HepG2 (cell line): ENCODE measurements around the gene SURF2. TPM values are rescaled to one million over a fixed set of nuclear protein-coding genes. Genes with fewer than 3 reads are reported as not detected.

Source experiments
- CBX2 ChIP-seq, 2 experiments: fragments of 200-600 bp in 1 of 2; sonication (generic); formaldehyde crosslinking in 1 of 2; IDR thresholded peaks; 2 replicates each; pipeline versions ENCODE4 v1.7.0 to v1.8.1; 2018 to 2022; ENCODE audit warnings: low read depth in 2 of 2, low read length in 1 of 2, mild to moderate bottlenecking in 1 of 2, missing genetic modification reagents in 1 of 2
- CCAR2 ChIP-seq: fragments of 200-400 bp; formaldehyde crosslinking; optimal IDR thresholded peaks from 2 replicates; pipeline ENCODE3; 2018; ENCODE audit warnings: low read depth, mild to moderate bottlenecking, low read length, moderate library complexity
- DR1 ChIP-seq: sonication (generic); formaldehyde crosslinking; IDR thresholded peaks from 2 replicates; pipeline ENCODE4 v1.8.0; 2021; ENCODE audit warnings: mild to moderate bottlenecking, missing genetic modification reagents, inconsistent platforms
- ELF4 ChIP-seq: sonication (generic); formaldehyde crosslinking; IDR thresholded peaks from 2 replicates; pipeline ENCODE4 v1.5.0; 2020; ENCODE audit warnings: missing genetic modification reagents, mild to moderate bottlenecking, moderate library complexity, borderline replicate concordance
- HOXA9 ChIP-seq: sonication (generic); formaldehyde crosslinking; IDR thresholded peaks from 2 replicates; pipeline ENCODE4 v1.8.1; 2022; ENCODE audit warnings: missing genetic modification reagents, mild to moderate bottlenecking, moderate library complexity, borderline replicate concordance
- MXD4 ChIP-seq: IDR thresholded peaks from 2 replicates; pipeline ENCODE4 v1.6.1; 2016; ENCODE audit warnings: mild to moderate bottlenecking, missing biosample characterization, missing genetic modification reagents
- RBFOX2 ChIP-seq: fragments of 200-400 bp; formaldehyde crosslinking; IDR thresholded peaks from 2 replicates; pipeline ENCODE4 v1.6.1; 2017; ENCODE audit warnings: low read depth, mild to moderate bottlenecking, low read length
- SAP130 ChIP-seq: IDR thresholded peaks from 2 replicates; pipeline ENCODE4 v1.6.1; 2016; ENCODE audit warnings: low read depth
- SNAI1 ChIP-seq: sonication (generic); formaldehyde crosslinking; IDR thresholded peaks from 2 replicates; pipeline ENCODE4 v1.5.0; 2020; ENCODE audit warnings: mild to moderate bottlenecking, missing genetic modification reagents, borderline replicate concordance
- TAF15 ChIP-seq: fragments of 200-400 bp; formaldehyde crosslinking; IDR thresholded peaks from one replicate; pipeline ENCODE4 v1.6.1; 2018; ENCODE audit warnings: mild to moderate bottlenecking, low read depth, low read length; ENCODE audit not compliant: poor library complexity, severe bottlenecking
- ZNF331 ChIP-seq: sonication (generic); formaldehyde crosslinking; IDR thresholded peaks from 2 replicates; pipeline ENCODE4 v1.4.0; 2020; ENCODE audit warnings: missing genetic modification reagents
- ZNF501 ChIP-seq: sonication (generic); formaldehyde crosslinking; IDR thresholded peaks from 2 replicates; pipeline ENCODE4 v1.5.1; 2020; ENCODE audit warnings: mild to moderate bottlenecking, moderate library complexity, missing genetic modification reagents
- ZNF550 ChIP-seq: sonication (generic); formaldehyde crosslinking; IDR thresholded peaks from 2 replicates; pipeline ENCODE4 v1.4.0; 2020; ENCODE audit warnings: mild to moderate bottlenecking, missing genetic modification reagents, borderline replicate concordance
- ZNF703 ChIP-seq: sonication (generic); formaldehyde crosslinking; IDR thresholded peaks from 2 replicates; pipeline ENCODE4 v1.5.1; 2020; ENCODE audit warnings: missing genetic modification reagents, mild to moderate bottlenecking, moderate library complexity, borderline replicate concordance
- ZNF816 ChIP-seq: sonication (generic); formaldehyde crosslinking; IDR thresholded peaks from 2 replicates; pipeline ENCODE4 v1.8.0; 2022; ENCODE audit warnings: missing genetic modification reagents, mild to moderate bottlenecking, borderline replicate concordance
- ZNF839 ChIP-seq: sonication (generic); formaldehyde crosslinking; IDR thresholded peaks from 2 replicates; pipeline ENCODE4 v1.4.0; 2020; ENCODE audit warnings: missing genetic modification reagents, mild to moderate bottlenecking, borderline replicate concordance
- ZSCAN9 ChIP-seq: IDR thresholded peaks from 2 replicates; pipeline ENCODE4 v1.6.1; 2016; ENCODE audit warnings: borderline replicate concordance
- polyA plus RNA-seq, 8 experiments: library from polyadenylated mRNA; depleted of rRNA in 3 of 8; stranded (reverse) in 7 of 8; unstranded in 1 of 8; fragments of >200 nt; fragmentation: Illumina TruSeq in 4 of 8; extraction: Trizol in 4 of 8; gene quantifications; 2 replicates each; pipeline versions ENCODE4 v1.2.1 to v1.2.3, GENCODE V29; 2011 to 2016; ENCODE audit warnings: low read depth in 4 of 8, missing spikeins in 1 of 8, mixed read lengths in 1 of 8; ENCODE audit not compliant: insufficient read depth in 1 of 8
- total RNA-seq, 5 experiments: library from RNA; depleted of rRNA; stranded (reverse); fragments of >200 nt; fragmentation: Illumina TruSeq; extraction: Trizol; gene quantifications; 2 replicates each; pipeline ENCODE4 v1.2.3, GENCODE V29; 2016; ENCODE audit warnings: low read depth in 1 of 5
- TF ChIP-seq, protein P1 (sequence below): sonication (generic); formaldehyde crosslinking; IDR thresholded peaks from 2 replicates; pipeline ENCODE4 v1.4.0; 2020; ENCODE audit warnings: missing genetic modification reagents
- TF ChIP-seq, protein P2 (sequence below): sonication (generic); formaldehyde crosslinking; IDR thresholded peaks from 2 replicates; pipeline ENCODE4 v1.8.1; 2023; ENCODE audit warnings: mild to moderate bottlenecking, inconsistent platforms, moderate library complexity, missing genetic modification reagents, borderline replicate concordance
- TF ChIP-seq, protein P3 (sequence below): sonication (generic); formaldehyde crosslinking; IDR thresholded peaks from 2 replicates; pipeline ENCODE4 v1.8.0; 2022; ENCODE audit warnings: mild to moderate bottlenecking, missing genetic modification reagents

SURF2 gene
- total and polyA plus RNA-seq, 2 of the 13 experiments (the other 11 are each of a cell fraction or from before 2014, with no cell fraction given), result 6.3 to 13.6 TPM

DNA sequence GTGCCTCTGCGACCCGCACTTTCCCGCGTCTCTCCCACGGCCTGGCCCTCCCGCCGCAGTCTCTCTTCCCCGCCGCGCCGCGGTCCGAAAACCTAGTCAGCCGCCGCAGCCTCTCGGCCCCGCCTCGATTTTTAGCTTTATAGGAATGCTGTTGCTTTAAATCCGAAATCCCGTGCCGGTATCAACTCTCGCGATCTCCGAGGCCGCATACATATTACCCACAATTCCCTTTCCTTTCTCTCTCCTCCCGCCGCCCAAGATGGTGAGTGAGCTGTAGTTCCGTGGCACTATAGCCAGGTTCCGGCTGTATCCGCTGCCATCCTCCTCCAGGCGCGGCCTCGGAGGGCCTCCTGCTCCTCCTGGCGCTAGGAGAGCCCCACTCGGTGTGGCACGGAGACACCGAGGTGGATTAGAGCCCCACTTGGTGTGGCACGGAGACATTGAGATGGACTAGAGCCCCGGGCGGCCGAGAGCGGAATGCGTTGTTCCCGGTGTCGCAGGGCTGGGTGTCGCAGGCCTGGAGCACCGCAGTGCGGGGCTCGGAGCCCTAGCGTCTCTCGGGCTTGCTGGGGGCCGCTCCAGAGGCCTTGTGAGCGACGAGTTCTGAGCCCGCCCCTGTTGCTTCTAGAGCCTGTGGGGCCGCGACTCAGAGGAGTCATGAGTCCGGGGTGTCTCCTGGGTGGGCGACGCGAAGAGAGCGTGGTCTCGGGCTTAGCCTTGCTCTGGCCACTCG lies 8.2 kb upstream of the SURF2 start, which contains the start of the genes MED22 and RPL7A (continued):
- peak; percentile 95 for TF ChIP-seq ZNF501
- TF ChIP-seq, protein P1, sequence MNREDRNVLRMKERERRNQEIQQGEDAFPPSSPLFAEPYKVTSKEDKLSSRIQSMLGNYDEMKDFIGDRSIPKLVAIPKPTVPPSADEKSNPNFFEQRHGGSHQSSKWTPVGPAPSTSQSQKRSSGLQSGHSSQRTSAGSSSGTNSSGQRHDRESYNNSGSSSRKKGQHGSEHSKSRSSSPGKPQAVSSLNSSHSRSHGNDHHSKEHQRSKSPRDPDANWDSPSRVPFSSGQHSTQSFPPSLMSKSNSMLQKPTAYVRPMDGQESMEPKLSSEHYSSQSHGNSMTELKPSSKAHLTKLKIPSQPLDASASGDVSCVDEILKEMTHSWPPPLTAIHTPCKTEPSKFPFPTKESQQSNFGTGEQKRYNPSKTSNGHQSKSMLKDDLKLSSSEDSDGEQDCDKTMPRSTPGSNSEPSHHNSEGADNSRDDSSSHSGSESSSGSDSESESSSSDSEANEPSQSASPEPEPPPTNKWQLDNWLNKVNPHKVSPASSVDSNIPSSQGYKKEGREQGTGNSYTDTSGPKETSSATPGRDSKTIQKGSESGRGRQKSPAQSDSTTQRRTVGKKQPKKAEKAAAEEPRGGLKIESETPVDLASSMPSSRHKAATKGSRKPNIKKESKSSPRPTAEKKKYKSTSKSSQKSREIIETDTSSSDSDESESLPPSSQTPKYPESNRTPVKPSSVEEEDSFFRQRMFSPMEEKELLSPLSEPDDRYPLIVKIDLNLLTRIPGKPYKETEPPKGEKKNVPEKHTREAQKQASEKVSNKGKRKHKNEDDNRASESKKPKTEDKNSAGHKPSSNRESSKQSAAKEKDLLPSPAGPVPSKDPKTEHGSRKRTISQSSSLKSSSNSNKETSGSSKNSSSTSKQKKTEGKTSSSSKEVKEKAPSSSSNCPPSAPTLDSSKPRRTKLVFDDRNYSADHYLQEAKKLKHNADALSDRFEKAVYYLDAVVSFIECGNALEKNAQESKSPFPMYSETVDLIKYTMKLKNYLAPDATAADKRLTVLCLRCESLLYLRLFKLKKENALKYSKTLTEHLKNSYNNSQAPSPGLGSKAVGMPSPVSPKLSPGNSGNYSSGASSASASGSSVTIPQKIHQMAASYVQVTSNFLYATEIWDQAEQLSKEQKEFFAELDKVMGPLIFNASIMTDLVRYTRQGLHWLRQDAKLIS (CRISPR knock-in tag), result no peak
- no peak for TF ChIP-seq ZNF550
- TF ChIP-seq HOXA9, result peak; percentile 74
- TF ChIP-seq ZSCAN9 (CRISPR knock-in tag), result peak; percentile 85
- TF ChIP-seq CCAR2, result no peak
- peak; percentile 99 for TF ChIP-seq DR1
- TF ChIP-seq ZNF331 (CRISPR knock-in tag), result peak; percentile 67; the same call in 1 of the 2 replicates
- peak; percentile 91 for TF ChIP-seq RBFOX2
- no peak for TF ChIP-seq CBX2 (IDR thresholded peaks at IDR 0.05; ENCODE audit: low read depth, low read length)
- TF ChIP-seq CBX2 (CRISPR knock-in tag; IDR thresholded peaks at IDR 0.05; ENCODE audit: low read depth), result no peak
- TF ChIP-seq, protein P2, sequence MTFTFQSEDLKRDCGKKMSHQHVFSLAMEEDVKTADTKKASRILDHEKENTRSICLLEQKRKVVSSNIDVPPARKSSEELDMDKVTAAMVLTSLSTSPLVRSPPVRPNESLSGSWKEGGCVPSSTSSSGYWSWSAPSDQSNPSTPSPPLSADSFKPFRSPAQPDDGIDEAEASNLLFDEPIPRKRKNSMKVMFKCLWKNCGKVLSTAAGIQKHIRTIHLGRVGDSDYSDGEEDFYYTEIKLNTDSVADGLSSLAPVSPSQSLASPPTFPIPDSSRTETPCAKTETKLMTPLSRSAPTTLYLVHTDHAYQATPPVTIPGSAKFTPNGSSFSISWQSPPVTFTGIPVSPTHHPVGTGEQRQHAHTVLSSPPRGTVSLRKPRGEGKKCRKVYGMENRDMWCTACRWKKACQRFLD, result no peak
- no peak for TF ChIP-seq ZNF839 (CRISPR knock-in tag)
- TF ChIP-seq SNAI1 (CRISPR knock-in tag), result peak; percentile 20; the same call in 1 of the 2 replicates
- no peak for TF ChIP-seq ZNF703 (CRISPR knock-in tag)
- TF ChIP-seq SAP130 (CRISPR knock-in tag), result peak; percentile 83
- peak; percentile 68; the same call in 1 of the 2 replicates for TF ChIP-seq MXD4 (CRISPR knock-in tag)
- no peak; the same call in 1 of the 2 replicates for TF ChIP-seq ZNF816
- TF ChIP-seq ELF4 (CRISPR knock-in tag), result no peak
- TF ChIP-seq TAF15, result no peak
- TF ChIP-seq, protein P3, sequence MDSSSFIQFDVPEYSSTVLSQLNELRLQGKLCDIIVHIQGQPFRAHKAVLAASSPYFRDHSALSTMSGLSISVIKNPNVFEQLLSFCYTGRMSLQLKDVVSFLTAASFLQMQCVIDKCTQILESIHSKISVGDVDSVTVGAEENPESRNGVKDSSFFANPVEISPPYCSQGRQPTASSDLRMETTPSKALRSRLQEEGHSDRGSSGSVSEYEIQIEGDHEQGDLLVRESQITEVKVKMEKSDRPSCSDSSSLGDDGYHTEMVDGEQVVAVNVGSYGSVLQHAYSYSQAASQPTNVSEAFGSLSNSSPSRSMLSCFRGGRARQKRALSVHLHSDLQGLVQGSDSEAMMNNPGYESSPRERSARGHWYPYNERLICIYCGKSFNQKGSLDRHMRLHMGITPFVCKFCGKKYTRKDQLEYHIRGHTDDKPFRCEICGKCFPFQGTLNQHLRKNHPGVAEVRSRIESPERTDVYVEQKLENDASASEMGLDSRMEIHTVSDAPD, result 0 out of 2 replicates have a peak, but pooled peaks have one; percentile 16
